ENCODE results near the gene LACC1.

Gene LACC1

GRCh38 chr13:43920965-43921674 lies 41.4 kb downstream of the LACC1 start:
- H3K79me2 ChIP-seq (ENCODE audit: control insufficient read depth, insufficient read depth, low read length, poor library complexity), result no peaks in the 10 kb centered on the region
- no peaks in the 10 kb centered on the region for H3K27me3 ChIP-seq (ENCODE audit: insufficient read depth, low read length)
- H3K27ac ChIP-seq (ENCODE audit: low read depth, low read length), result no peak overlapping the region
- no peak overlapping the region for H3K9ac ChIP-seq (ENCODE audit: low read length)
- H3K36me3 ChIP-seq (ENCODE audit: control insufficient read depth in 1 of 2, insufficient read depth in 2 of 2, low read length in 2 of 2), result no peaks in the 10 kb centered on the region
- H3K4me2 ChIP-seq (ENCODE audit: low read length), result no peak overlapping the region
- no peak overlapping the region for H4K12ac ChIP-seq (ENCODE audit: low read depth, low read length)
- no peak overlapping the region for H4K91ac ChIP-seq (ENCODE audit: low read depth, low read length)
- H3K4ac ChIP-seq (ENCODE audit: low read depth, low read length), result no peak overlapping the region
- WGBS (ENCODE audit: extremely low coverage, insufficient coverage, insufficient read length), result no CpG with 5 or more reads among the region's 1 CpG
- no peak overlapping the region for H2BK12ac ChIP-seq (ENCODE audit: low read length)
- H2AK5ac ChIP-seq (ENCODE audit: low read length), result no peak overlapping the region
- no peak overlapping the region for H3K14ac ChIP-seq (ENCODE audit: low read length)
- H3K9me3 ChIP-seq (ENCODE audit: insufficient read depth, low read depth, low read length), result no peaks in the 10 kb centered on the region
- H2BK5ac ChIP-seq (ENCODE audit: low read depth, low read length, poor library complexity), result no peak overlapping the region
- no peak overlapping the region for H2AFZ ChIP-seq (ENCODE audit: insufficient read depth, low read length, poor library complexity)
- no peaks in the 10 kb centered on the region for H3K79me1 ChIP-seq (ENCODE audit: low read length)
- H2BK120ac ChIP-seq (ENCODE audit: insufficient read depth, low read length, poor library complexity), result no peak overlapping the region
- no peak for DNase-seq
- no peak overlapping the region for H3K18ac ChIP-seq (ENCODE audit: low read length)
- no peak overlapping the region for H3K23ac ChIP-seq (ENCODE audit: low read length)
- H3K4me1 ChIP-seq (ENCODE audit: control insufficient read depth in 1 of 2, insufficient read depth in 2 of 2, low read length in 2 of 2), result no peaks in the 10 kb centered on the region
- no peak overlapping the region for H3K4me3 ChIP-seq (ENCODE audit: low read depth, low read length)
- H4K8ac ChIP-seq (ENCODE audit: low read depth, low read length), result no peak overlapping the region

- H3K36me3 ChIP-seq (ENCODE audit: control insufficient read depth in 1 of 2, insufficient read depth in 2 of 2, low read length in 2 of 2), result no peaks in the 10 kb centered on the region
- no peak overlapping the region for H4K8ac ChIP-seq (ENCODE audit: low read depth, low read length)
Observed at GRCh38 chr13:43924549-43925245, 45.0 kb downstream of the LACC1 start.

GRCh38 chr13:43929947-43930346 lies 50.2 kb downstream of the LACC1 start:
- H2AK5ac ChIP-seq (ENCODE audit: low read length), result no peak overlapping the region
- no peaks in the 10 kb centered on the region for H3K27me3 ChIP-seq (ENCODE audit: insufficient read depth, low read length)
- H2BK120ac ChIP-seq (ENCODE audit: insufficient read depth, low read length, poor library complexity), result no peak overlapping the region
- no peak overlapping the region for H3K18ac ChIP-seq (ENCODE audit: low read length)
- no peaks in the 10 kb centered on the region for H3K79me1 ChIP-seq (ENCODE audit: low read length)
- no peaks in the 10 kb centered on the region for H3K9me3 ChIP-seq (ENCODE audit: insufficient read depth, low read depth, low read length)
- no peak overlapping the region for H3K14ac ChIP-seq (ENCODE audit: low read length)
- no peak for DNase-seq
- WGBS (ENCODE audit: extremely low coverage, insufficient coverage, insufficient read length), result no CpG with 5 or more reads among the region's 1 CpG
- H2BK12ac ChIP-seq (ENCODE audit: low read length), result no peak overlapping the region
- H3K79me2 ChIP-seq (ENCODE audit: control insufficient read depth, insufficient read depth, low read length, poor library complexity), result no peaks in the 10 kb centered on the region
- no peak overlapping the region for H3K23ac ChIP-seq (ENCODE audit: low read length)
- H3K27ac ChIP-seq (ENCODE audit: low read depth, low read length), result no peak overlapping the region
- no peaks in the 10 kb centered on the region for H3K4me1 ChIP-seq (ENCODE audit: control insufficient read depth in 1 of 2, insufficient read depth in 2 of 2, low read length in 2 of 2)
- no peak overlapping the region for H3K4me2 ChIP-seq (ENCODE audit: low read length)
- no peak overlapping the region for H2BK5ac ChIP-seq (ENCODE audit: low read depth, low read length, poor library complexity)
- H3K36me3 ChIP-seq (ENCODE audit: control insufficient read depth in 1 of 2, insufficient read depth in 2 of 2, low read length in 2 of 2), result no peaks in the 10 kb centered on the region
- H4K91ac ChIP-seq (ENCODE audit: low read depth, low read length), result no peak overlapping the region
- no peak overlapping the region for H4K12ac ChIP-seq (ENCODE audit: low read depth, low read length)
- H3K4ac ChIP-seq (ENCODE audit: low read depth, low read length), result no peak overlapping the region
- H4K8ac ChIP-seq (ENCODE audit: low read depth, low read length), result no peak overlapping the region
- H2AFZ ChIP-seq (ENCODE audit: insufficient read depth, low read length, poor library complexity), result no peak overlapping the region
- H3K9ac ChIP-seq (ENCODE audit: low read length), result no peak overlapping the region
- H3K4me3 ChIP-seq (ENCODE audit: low read depth, low read length), result no peak overlapping the region

More at GRCh38 chr13:43924549-43925245, 45.0 kb downstream of the LACC1 start:
- H3K4me1 ChIP-seq (ENCODE audit: control insufficient read depth in 1 of 2, insufficient read depth in 2 of 2, low read length in 2 of 2), result no peaks in the 10 kb centered on the region
- H3K27me3 ChIP-seq (ENCODE audit: insufficient read depth, low read length), result no peaks in the 10 kb centered on the region
- no peak overlapping the region for H2BK5ac ChIP-seq (ENCODE audit: low read depth, low read length, poor library complexity)
- no peak overlapping the region for H2BK12ac ChIP-seq (ENCODE audit: low read length)
- no peak overlapping the region for H3K14ac ChIP-seq (ENCODE audit: low read length)
- H2AK5ac ChIP-seq (ENCODE audit: low read length), result no peak overlapping the region
- H3K23ac ChIP-seq (ENCODE audit: low read length), result no peak overlapping the region
- no peak overlapping the region for H3K4ac ChIP-seq (ENCODE audit: low read depth, low read length)
- DNase-seq, result no peak
- H3K27ac ChIP-seq (ENCODE audit: low read depth, low read length), result no peak overlapping the region
- H3K9ac ChIP-seq (ENCODE audit: low read length), result no peak overlapping the region
- no peak overlapping the region for H3K4me3 ChIP-seq (ENCODE audit: low read depth, low read length)
- no peak overlapping the region for H4K12ac ChIP-seq (ENCODE audit: low read depth, low read length)
- no peaks in the 10 kb centered on the region for H3K9me3 ChIP-seq (ENCODE audit: insufficient read depth, low read depth, low read length)
- no CpG with 5 or more reads among the region's 5 CpGs for WGBS (ENCODE audit: extremely low coverage, insufficient coverage, insufficient read length)
- H3K18ac ChIP-seq (ENCODE audit: low read length), result no peak overlapping the region
- no peak overlapping the region for H2AFZ ChIP-seq (ENCODE audit: insufficient read depth, low read length, poor library complexity)
- H3K79me2 ChIP-seq (ENCODE audit: control insufficient read depth, insufficient read depth, low read length, poor library complexity), result no peaks in the 10 kb centered on the region
- H2BK120ac ChIP-seq (ENCODE audit: insufficient read depth, low read length, poor library complexity), result no peak overlapping the region
- H4K91ac ChIP-seq (ENCODE audit: low read depth, low read length), result no peak overlapping the region
- H3K79me1 ChIP-seq (ENCODE audit: low read length), result no peaks in the 10 kb centered on the region
- H3K4me2 ChIP-seq (ENCODE audit: low read length), result no peak overlapping the region

- Histone ChIP-seq H3K18ac (ENCODE audit: low read length) (no peak overlapping the region), H3K4ac (ENCODE audit: low read depth, low read length) (no peak overlapping the region), H3K14ac (ENCODE audit: low read length) (no peak overlapping the region), H2AFZ (ENCODE audit: insufficient read depth, low read length, poor library complexity) (no peak overlapping the region), H3K36me3 (ENCODE audit: control insufficient read depth in 1 of 2, insufficient read depth in 2 of 2, low read length in 2 of 2) (no peaks in the 10 kb centered on the region), H4K8ac (ENCODE audit: low read depth, low read length) (no peak overlapping the region), H3K4me2 (ENCODE audit: low read length) (no peak overlapping the region), H4K91ac (ENCODE audit: low read depth, low read length) (no peak overlapping the region), H2BK5ac (ENCODE audit: low read depth, low read length, poor library complexity) (no peak overlapping the region), H4K12ac (ENCODE audit: low read depth, low read length) (no peak overlapping the region), H3K9ac (ENCODE audit: low read length) (no peak overlapping the region), H3K79me2 (ENCODE audit: control insufficient read depth, insufficient read depth, low read length, poor library complexity) (no peaks in the 10 kb centered on the region), H3K4me3 (ENCODE audit: low read depth, low read length) (no peak overlapping the region), H2BK120ac (ENCODE audit: insufficient read depth, low read length, poor library complexity) (no peak overlapping the region), H3K79me1 (ENCODE audit: low read length) (no peaks in the 10 kb centered on the region), H3K4me1 (ENCODE audit: control insufficient read depth in 1 of 2, insufficient read depth in 2 of 2, low read length in 2 of 2) (no peaks in the 10 kb centered on the region), H2BK12ac (ENCODE audit: low read length) (no peak overlapping the region), H3K9me3 (ENCODE audit: insufficient read depth, low read depth, low read length) (no peaks in the 10 kb centered on the region), H3K27ac (ENCODE audit: low read depth, low read length) (no peak overlapping the region), H2AK5ac (ENCODE audit: low read length) (no peak overlapping the region), H3K27me3 (ENCODE audit: insufficient read depth, low read length) (no peaks in the 10 kb centered on the region), H3K23ac (ENCODE audit: low read length) (no peak overlapping the region)
- DNase-seq, result no peak
- no CpG with 5 or more reads among the region's 2 CpGs for WGBS (ENCODE audit: extremely low coverage, insufficient coverage, insufficient read length)
Observed at GRCh38 chr13:43933378-43933777, 53.7 kb downstream of the LACC1 start.

Measured in trophoblast cell (in vitro differentiated cells and primary cell).